HL-60 (cell line): ENCODE measurements around the gene FGD5.

ENCODE experiments used
- POLR2AphosphoS5 ChIP-seq: IDR thresholded peaks from 2 replicates; pipeline ENCODE4 v1.6.1; 2012; ENCODE audit warnings: low read depth
- TF ChIP-seq, protein P1 (sequence below): IDR thresholded peaks from one replicate; pipeline ENCODE4 v1.5.1; 2011; ENCODE audit warnings: low read length, control low read depth, inconsistent platforms; ENCODE audit not compliant: insufficient read depth

DNA sequence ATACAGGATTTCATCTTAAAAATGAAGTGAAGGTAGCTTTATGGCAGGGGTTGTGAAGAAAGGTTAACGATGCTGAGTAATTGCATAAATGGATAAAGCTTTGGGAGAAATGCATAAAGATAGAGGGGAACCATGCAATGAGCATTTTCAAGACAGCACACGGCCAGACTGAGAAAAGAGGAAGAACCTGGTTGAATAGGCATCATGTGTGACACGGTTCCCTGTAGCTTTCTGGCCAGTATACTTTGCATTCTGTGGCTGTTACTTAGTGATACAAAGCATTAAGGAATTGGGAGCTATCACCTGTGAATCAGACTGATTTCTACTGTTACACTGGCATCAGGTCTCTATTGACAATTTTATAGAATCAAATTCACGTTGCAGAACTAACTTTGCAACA is 161.9 kb downstream of the FGD5 start:
- no peak for TF ChIP-seq POLR2AphosphoS5
- TF ChIP-seq, protein P1, sequence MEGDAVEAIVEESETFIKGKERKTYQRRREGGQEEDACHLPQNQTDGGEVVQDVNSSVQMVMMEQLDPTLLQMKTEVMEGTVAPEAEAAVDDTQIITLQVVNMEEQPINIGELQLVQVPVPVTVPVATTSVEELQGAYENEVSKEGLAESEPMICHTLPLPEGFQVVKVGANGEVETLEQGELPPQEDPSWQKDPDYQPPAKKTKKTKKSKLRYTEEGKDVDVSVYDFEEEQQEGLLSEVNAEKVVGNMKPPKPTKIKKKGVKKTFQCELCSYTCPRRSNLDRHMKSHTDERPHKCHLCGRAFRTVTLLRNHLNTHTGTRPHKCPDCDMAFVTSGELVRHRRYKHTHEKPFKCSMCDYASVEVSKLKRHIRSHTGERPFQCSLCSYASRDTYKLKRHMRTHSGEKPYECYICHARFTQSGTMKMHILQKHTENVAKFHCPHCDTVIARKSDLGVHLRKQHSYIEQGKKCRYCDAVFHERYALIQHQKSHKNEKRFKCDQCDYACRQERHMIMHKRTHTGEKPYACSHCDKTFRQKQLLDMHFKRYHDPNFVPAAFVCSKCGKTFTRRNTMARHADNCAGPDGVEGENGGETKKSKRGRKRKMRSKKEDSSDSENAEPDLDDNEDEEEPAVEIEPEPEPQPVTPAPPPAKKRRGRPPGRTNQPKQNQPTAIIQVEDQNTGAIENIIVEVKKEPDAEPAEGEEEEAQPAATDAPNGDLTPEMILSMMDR: no peak
